Measurements from ENCODE around the gene KLHL5. TPM values are rescaled to one million over a fixed set of nuclear protein-coding genes. Genes with fewer than 3 reads are reported as not detected.

The KLHL5 gene
- total RNA-seq, 2 experiments from 2014 or later: 6.6 to 6.8 TPM

DNA sequence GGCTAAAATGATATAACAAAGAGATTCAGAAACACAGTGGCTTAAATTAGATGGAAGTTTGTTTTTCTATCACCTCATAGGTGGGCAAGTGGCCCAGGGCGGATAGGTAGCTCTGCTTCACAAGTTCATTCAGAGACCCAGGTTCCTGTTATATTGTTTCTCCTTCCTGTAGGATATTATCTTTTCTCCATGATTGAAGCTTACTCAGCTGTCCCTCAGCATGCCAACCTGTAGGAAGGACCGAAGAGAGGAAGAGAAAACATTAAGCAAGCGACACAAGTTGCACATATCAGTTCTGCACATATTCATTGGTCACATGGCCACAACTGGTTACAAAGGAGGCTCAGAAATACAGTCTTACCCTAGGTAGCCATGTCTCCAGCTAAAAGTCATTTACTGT lies 6.9 kb downstream of the KLHL5 start:
- Mint-ChIP-seq H3K4me3 (no peak overlapping the region), H3K27me3 (no peaks in the 10 kb centered on the region), H3K36me3 (ENCODE audit: low read depth) (peaks cover 2% of the 10 kb centered on the region), H3K27ac (no peak overlapping the region), H3K4me1 (ENCODE audit: low read depth) (no peaks in the 10 kb centered on the region), H3K9me3 (no peaks in the 10 kb centered on the region)
- no peak for DNase-seq
- ChIA-PET CTCF (no interaction called here), POLR2A (no interaction called here)
- TF ChIP-seq, protein P1, sequence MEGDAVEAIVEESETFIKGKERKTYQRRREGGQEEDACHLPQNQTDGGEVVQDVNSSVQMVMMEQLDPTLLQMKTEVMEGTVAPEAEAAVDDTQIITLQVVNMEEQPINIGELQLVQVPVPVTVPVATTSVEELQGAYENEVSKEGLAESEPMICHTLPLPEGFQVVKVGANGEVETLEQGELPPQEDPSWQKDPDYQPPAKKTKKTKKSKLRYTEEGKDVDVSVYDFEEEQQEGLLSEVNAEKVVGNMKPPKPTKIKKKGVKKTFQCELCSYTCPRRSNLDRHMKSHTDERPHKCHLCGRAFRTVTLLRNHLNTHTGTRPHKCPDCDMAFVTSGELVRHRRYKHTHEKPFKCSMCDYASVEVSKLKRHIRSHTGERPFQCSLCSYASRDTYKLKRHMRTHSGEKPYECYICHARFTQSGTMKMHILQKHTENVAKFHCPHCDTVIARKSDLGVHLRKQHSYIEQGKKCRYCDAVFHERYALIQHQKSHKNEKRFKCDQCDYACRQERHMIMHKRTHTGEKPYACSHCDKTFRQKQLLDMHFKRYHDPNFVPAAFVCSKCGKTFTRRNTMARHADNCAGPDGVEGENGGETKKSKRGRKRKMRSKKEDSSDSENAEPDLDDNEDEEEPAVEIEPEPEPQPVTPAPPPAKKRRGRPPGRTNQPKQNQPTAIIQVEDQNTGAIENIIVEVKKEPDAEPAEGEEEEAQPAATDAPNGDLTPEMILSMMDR (IDR thresholded peaks at IDR 0.05): no peak
- ATAC-seq: no peak
- intact Hi-C loops (cut with micrococcal nuclease): no loop called here

GRCh38 chr4:39078829-39079228 lies 16.8 kb downstream of the KLHL5 start:
- intact Hi-C loops (cut with micrococcal nuclease): no loop called here
- CTCF ChIA-PET: no interaction called here
- H3K4me1 Mint-ChIP-seq (ENCODE audit: low read depth): no peaks in the 10 kb centered on the region
- DNase-seq: no peak
- ATAC-seq: no peak
- TF ChIP-seq, protein P1 (IDR thresholded peaks at IDR 0.05): no peak
- POLR2A ChIA-PET: no interaction called here
- H3K27ac Mint-ChIP-seq: no peak overlapping the region
- no peaks in the 10 kb centered on the region for H3K9me3 Mint-ChIP-seq
- no peaks in the 10 kb centered on the region for H3K27me3 Mint-ChIP-seq
- H3K4me3 Mint-ChIP-seq: no peak overlapping the region
- peaks cover 10% of the 10 kb centered on the region for H3K36me3 Mint-ChIP-seq (ENCODE audit: low read depth)

GRCh38 chr4:39083164-39083563 lies 21.1 kb downstream of the KLHL5 start:
- Mint-ChIP-seq H3K9me3 (no peaks in the 10 kb centered on the region), H3K27me3 (no peaks in the 10 kb centered on the region), H3K4me3 (no peak overlapping the region), H3K4me1 (ENCODE audit: low read depth) (no peaks in the 10 kb centered on the region), H3K36me3 (ENCODE audit: low read depth) (peaks cover 8% of the 10 kb centered on the region), H3K27ac (no peak overlapping the region)
- POLR2A ChIA-PET: no interaction called here
- TF ChIP-seq, protein P1 (IDR thresholded peaks at IDR 0.05): no peak
- intact Hi-C loops (cut with micrococcal nuclease): no loop called here
- ATAC-seq (no peak), DNase-seq (no peak)
- CTCF ChIA-PET: no interaction called here

DNA sequence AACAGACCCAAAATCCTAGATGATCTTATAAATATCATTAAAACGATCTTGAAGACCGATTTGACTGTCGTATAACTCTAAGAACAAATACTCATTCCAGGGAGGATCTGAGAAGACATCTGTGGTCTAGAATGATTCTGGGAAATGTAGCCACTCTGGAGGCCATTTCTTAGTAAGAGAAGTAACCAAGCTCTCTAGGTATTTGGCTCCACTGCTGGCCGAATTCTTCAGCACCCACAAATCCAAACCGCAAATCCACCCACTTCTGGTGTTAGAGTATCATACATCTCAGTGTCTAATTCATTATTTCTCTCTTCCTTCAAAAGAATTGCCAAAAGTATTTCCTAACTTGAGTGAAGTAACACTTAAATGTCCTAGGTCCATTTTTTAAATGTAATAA lies 23.9 kb downstream of the KLHL5 start:
- CTCF ChIA-PET: interaction anchor here (0.8 kb wide), 1 partner anchor 198 kb away, joined by 3 read pairs; no protein-coding TSS in a partner anchor
- TF ChIP-seq, protein P1 (IDR thresholded peaks at IDR 0.05): no peak
- Mint-ChIP-seq H3K27ac (no peak overlapping the region), H3K9me3 (no peaks in the 10 kb centered on the region), H3K36me3 (ENCODE audit: low read depth) (peaks cover 14% of the 10 kb centered on the region), H3K27me3 (no peaks in the 10 kb centered on the region), H3K4me3 (no peak overlapping the region), H3K4me1 (ENCODE audit: low read depth) (no peaks in the 10 kb centered on the region)
- ATAC-seq: no peak
- no peak for DNase-seq
- intact Hi-C loops (cut with micrococcal nuclease): no loop called here
- POLR2A ChIA-PET: no interaction called here

- DNase-seq: no peak
- POLR2A ChIA-PET: no interaction called here
- Mint-ChIP-seq H3K9me3 (no peaks in the 10 kb centered on the region), H3K36me3 (ENCODE audit: low read depth) (peaks cover 3% of the 10 kb centered on the region), H3K27ac (no peak overlapping the region), H3K4me1 (ENCODE audit: low read depth) (no peaks in the 10 kb centered on the region), H3K4me3 (no peak overlapping the region), H3K27me3 (no peaks in the 10 kb centered on the region)
- TF ChIP-seq, protein P1 (IDR thresholded peaks at IDR 0.05): no peak
- no peak for ATAC-seq
- intact Hi-C loops (cut with micrococcal nuclease): no loop called here
- CTCF ChIA-PET: no interaction called here
Measured at GRCh38 chr4:39096847-39097246, 34.8 kb downstream of the KLHL5 start.
